ENCODE measurements around the gene LRRC51.
A peak's percentile ranks its signal among the peaks of the same experiment; 100 is the strongest.

The LRRC51 gene

GRCh38 chr11:72080326-72081183, at the start of gene LRRC51, which contains the start of gene NUMA1:
TSS of gene LRRC51 (plus strand) at chr11:72080850. CDS start at chr11:72089084, 8,234 bp downstream.
TSS of gene NUMA1 (minus strand) at chr11:72080542. CDS start at chr11:72035943, 44,599 bp downstream.
- DNase-seq, result peak; percentile 99

GRCh38 chr11:72036687-72037086, 44.0 kb upstream of the LRRC51 start:
- DNase-seq, result no peak

GRCh38 chr11:72037554-72038311, 42.9 kb upstream of the LRRC51 start:
- no peak for DNase-seq

GRCh38 chr11:72038491-72038890, 42.2 kb upstream of the LRRC51 start:
- no peak for DNase-seq

GRCh38 chr11:72039031-72039855, 41.4 kb upstream of the LRRC51 start:
- DNase-seq, result no peak

GRCh38 chr11:72039856-72040401, 40.7 kb upstream of the LRRC51 start:
- DNase-seq, result no peak

GRCh38 chr11:72040491-72041363, 39.9 kb upstream of the LRRC51 start:
- DNase-seq, result peak; percentile 82

- peak; percentile 47 for DNase-seq
Observed at GRCh38 chr11:72041364-72042063, 39.1 kb upstream of the LRRC51 start.

- no peak for DNase-seq
Observed at GRCh38 chr11:72042064-72042745, 38.4 kb upstream of the LRRC51 start.

- no peak for DNase-seq
Observed at GRCh38 chr11:72045849-72046248, 34.8 kb upstream of the LRRC51 start.

- no peak for DNase-seq
Observed at GRCh38 chr11:72048766-72049460, 31.7 kb upstream of the LRRC51 start.

GRCh38 chr11:72058416-72059034, 22.1 kb upstream of the LRRC51 start:
- DNase-seq, result no peak

GRCh38 chr11:72061739-72062396, 18.8 kb upstream of the LRRC51 start:
- no peak for DNase-seq

GRCh38 chr11:72066855-72067254, 13.8 kb upstream of the LRRC51 start:
- no peak for DNase-seq

- no peak for DNase-seq
Observed at GRCh38 chr11:72067266-72067665, 13.4 kb upstream of the LRRC51 start.

- DNase-seq, result no peak
Observed at GRCh38 chr11:72067676-72068075, 13.0 kb upstream of the LRRC51 start.

GRCh38 chr11:72069200-72069599, 11.4 kb upstream of the LRRC51 start:
- no peak for DNase-seq

GRCh38 chr11:72069787-72070251, 10.8 kb upstream of the LRRC51 start:
- no peak for DNase-seq

GRCh38 chr11:72070491-72070890, 10.2 kb upstream of the LRRC51 start:
- no peak for DNase-seq

All from NCI-H748 treated with DMSO at 0.1 percent for 48 hours (cell line).